ENCODE results near the gene PCGF2.

The PCGF2 gene

DNA sequence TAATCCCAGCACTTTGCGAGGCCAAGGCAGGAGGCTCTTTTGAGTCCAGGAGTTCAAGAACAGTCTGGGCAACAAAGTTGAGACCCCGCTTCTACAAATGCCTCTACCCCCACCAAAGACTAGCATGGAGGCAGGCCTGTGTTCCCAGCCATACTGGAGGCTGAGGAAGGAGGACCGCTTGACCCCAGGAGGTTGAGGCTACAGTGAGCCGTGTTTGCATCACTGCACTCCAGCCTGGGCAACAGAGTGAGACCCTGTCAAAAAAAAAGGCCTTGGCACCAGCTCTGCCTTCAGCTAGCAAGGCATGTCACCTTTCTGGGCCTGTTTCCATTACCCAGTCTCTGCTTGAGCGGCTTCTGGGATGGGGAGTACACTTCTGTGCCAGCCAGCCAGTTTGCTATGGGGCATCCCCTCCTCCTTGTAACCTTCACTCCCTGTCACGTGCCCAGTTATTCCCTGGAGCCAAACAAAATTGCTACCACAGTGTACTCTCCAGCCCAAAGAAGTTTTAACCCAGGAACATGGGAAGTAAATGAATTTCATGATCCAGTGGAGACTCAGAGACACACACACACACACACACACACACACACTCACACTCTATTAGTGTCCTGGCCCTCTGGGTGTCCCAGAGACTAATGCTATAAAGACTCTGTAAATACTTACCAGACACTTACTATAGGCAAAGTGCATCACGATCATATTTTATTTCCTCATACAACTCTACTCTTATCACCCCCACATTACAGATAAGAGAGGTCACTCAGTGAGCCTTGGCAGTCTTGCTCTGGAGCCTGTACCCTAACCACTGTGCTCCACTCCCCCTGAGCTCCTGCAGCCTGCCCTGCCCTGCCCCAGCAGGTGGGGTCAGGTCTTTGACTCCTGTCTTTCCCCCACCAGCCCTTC is 15.5 kb downstream of the PCGF2 start:
- H3K4me3 ChIP-seq (ENCODE audit: control insufficient read depth, low read depth, low read length) = no peak overlapping the region
- no peak for TF ChIP-seq CTCF (conservative IDR thresholded peaks at IDR 0.05; ENCODE audit: control insufficient read depth, insufficient read depth, low read depth, low read length)
- DNase-seq (ENCODE audit: low read depth) = no peak

- TF ChIP-seq CTCF (conservative IDR thresholded peaks at IDR 0.05; ENCODE audit: control insufficient read depth, insufficient read depth, low read depth, low read length) = no peak
- DNase-seq (ENCODE audit: low read depth) = no peak
- H3K4me3 ChIP-seq (ENCODE audit: control insufficient read depth, low read depth, low read length) = peak overlapping the region; percentile 73
Measured at GRCh38 chr17:38731526-38732294, 16.4 kb downstream of the PCGF2 start.

DNA sequence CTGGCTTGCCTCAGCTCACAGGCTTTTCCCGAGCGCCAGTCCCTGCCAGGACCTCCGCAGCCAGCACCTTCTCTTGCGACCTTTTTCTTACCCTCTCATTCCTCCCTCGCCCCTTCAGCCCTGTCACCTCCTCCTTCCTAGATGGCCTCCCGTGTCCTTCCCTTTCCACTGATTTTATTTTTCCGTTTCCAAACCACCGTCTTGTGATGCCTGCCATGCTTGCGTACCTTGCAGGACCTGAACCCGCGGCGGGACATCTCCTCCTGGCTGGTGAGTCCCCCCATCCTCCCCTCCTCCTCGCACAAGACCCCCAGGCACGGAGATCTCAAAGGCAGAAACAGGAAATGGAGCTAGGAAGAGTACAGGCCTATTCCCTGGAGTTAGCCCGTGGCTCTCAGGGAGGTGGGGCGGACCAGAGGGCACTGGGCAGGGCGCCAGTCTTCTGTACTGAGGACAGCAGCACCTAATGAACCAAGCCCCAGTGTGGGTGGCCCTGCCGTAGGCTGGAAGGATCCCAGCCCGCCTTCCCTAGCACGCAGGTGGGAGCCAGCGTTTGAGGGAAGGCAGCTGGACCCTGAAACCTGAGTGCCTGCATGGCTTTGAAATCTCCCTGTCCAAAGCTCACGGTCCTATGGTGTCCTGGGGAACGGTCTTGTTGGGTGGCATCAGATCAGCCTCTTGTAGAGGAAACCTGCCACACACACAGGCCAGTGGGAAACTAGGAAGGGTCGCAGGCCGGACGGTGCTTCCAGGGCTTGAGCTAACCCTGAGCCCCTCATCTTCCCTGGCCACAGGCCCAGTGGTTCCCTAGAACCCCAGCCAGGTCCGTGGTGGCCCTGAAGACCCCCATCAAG is 17.4 kb downstream of the PCGF2 start:
- peak overlapping the region; percentile 73 for H3K4me3 ChIP-seq (ENCODE audit: control insufficient read depth, low read depth, low read length)
- no peak for TF ChIP-seq CTCF (conservative IDR thresholded peaks at IDR 0.05; ENCODE audit: control insufficient read depth, insufficient read depth, low read depth, low read length)
- peak; percentile 71 for DNase-seq (ENCODE audit: low read depth)

GRCh38 chr17:38729886-38730525 is 18.1 kb downstream of the PCGF2 start, which contains the start of gene CISD3:
TSS of gene CISD3 (plus strand) at chr17:38730341. CDS start at chr17:38730359, 18 bp downstream.
- peak within 1 kb of the TSS; percentile 73 for H3K4me3 ChIP-seq (ENCODE audit: control insufficient read depth, low read depth, low read length)
- DNase-seq (ENCODE audit: low read depth) = peak; percentile 75
- TF ChIP-seq CTCF (conservative IDR thresholded peaks at IDR 0.05; ENCODE audit: control insufficient read depth, insufficient read depth, low read depth, low read length) = no peak

GRCh38 chr17:38729368-38729885 is 18.7 kb downstream of the PCGF2 start:
- TF ChIP-seq CTCF (conservative IDR thresholded peaks at IDR 0.05; ENCODE audit: control insufficient read depth, insufficient read depth, low read depth, low read length) = no peak

More at GRCh38 chr17:38729368-38729885, 18.7 kb downstream of the PCGF2 start:
- DNase-seq (ENCODE audit: low read depth) = no peak
- H3K4me3 ChIP-seq (ENCODE audit: control insufficient read depth, low read depth, low read length) = peak overlapping the region; percentile 52
